Vagina (tissue), 2 donors: ENCODE results near the gene ZP4. TPM values are rescaled to one million over a fixed set of nuclear protein-coding genes. Genes with fewer than 3 reads are reported as not detected.

Experiments
- DNase-seq, 2 donors: peaks; one replicate each; pipeline ENCODE4 v3.0.0-alpha.2; 2017; ENCODE audit errors: extremely low spot score in 2 of 2
- H3K27ac ChIP-seq: fragments of 200-600 bp; sonication (generic); one replicate; pipeline ENCODE4 v1.5.1; 2019
- H3K27me3 ChIP-seq: fragments of 200-600 bp; sonication (generic); one replicate; pipeline ENCODE4 v1.5.1; 2019
- H3K36me3 ChIP-seq, 2 donors: fragments of 200-600 bp; sonication (generic); one replicate each; pipeline ENCODE4 v1.5.1; 2017 to 2019
- H3K4me1 ChIP-seq: fragments of 200-600 bp; sonication (generic); one replicate; pipeline ENCODE4 v1.5.1; 2019
- H3K4me3 ChIP-seq, 2 donors: fragments of 200-600 bp; sonication (generic); 1 replicate in 1 of 2; 2 replicates in 1 of 2; pipeline ENCODE4 v1.5.1; 2016 to 2019
- H3K9me3 ChIP-seq: fragments of 200-600 bp; sonication (generic); one replicate; pipeline ENCODE4 v1.5.1; 2019
- POLR2A ChIP-seq, 2 donors: fragments of 450-650 bp; IDR thresholded peaks; one replicate each; pipeline ENCODE4 v1.6.1; 2017; ENCODE audit warnings: antibody characterized with exemption in 2 of 2, mild to moderate bottlenecking in 2 of 2, moderate library complexity in 2 of 2
- POLR2AphosphoS5 ChIP-seq, 2 donors: sonication (generic); formaldehyde crosslinking; IDR thresholded peaks; one replicate each; pipeline ENCODE4 v1.9.0; 2017; ENCODE audit warnings: antibody characterized with exemption in 2 of 2, mild to moderate bottlenecking in 2 of 2, low read depth in 1 of 2; ENCODE audit not compliant: insufficient read depth in 1 of 2
- intact Hi-C: fragments of 100-400 bp; cut with DNase I; formaldehyde crosslinking; loops from one replicate; pipeline ENCODE4 v1.15.1; 2023
- total RNA-seq: library from RNA; depleted of rRNA; stranded (reverse); fragments of >200 nt; gene quantifications from one replicate; pipeline ENCODE4 v1.2.3, GENCODE V29; 2016
- TF ChIP-seq, protein P1 (sequence below), 3 experiments: fragments of 450-650 bp in 2 of 3; fragments of 200-600 bp in 1 of 3; sonication (generic) in 1 of 3; IDR thresholded peaks; one replicate each; pipeline ENCODE4 v1.5.1; 2017 to 2019; ENCODE audit warnings: antibody characterized with exemption in 3 of 3, mild to moderate bottlenecking in 2 of 3, moderate library complexity in 2 of 3

Gene ZP4
- total RNA-seq, 1 donor from 2014 or later = not detected

DNA sequence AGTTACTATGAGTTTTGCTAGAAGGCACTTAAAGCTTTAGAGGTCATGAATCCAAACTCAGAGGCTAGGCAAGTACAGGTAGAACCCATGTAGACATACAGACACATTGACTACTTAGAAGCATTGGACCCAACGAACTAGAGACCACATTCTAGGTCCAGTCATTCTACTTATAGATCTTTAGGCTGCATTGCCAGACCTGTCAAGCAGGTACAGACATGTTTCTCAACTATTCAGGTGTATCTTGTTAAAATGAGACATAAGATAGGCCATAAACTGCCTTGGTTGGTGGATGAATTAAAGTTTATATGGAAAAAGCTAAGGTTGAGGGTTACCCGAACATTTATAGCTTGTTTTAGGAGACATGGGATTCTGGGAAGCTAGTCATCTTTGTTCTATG lies 6.5 kb downstream of the ZP4 start:
- no peaks in the 10 kb centered on the region for H3K9me3 ChIP-seq
- no peak overlapping the region for H3K27ac ChIP-seq
- no peaks in the 10 kb centered on the region for H3K36me3 ChIP-seq
- no peak for TF ChIP-seq POLR2AphosphoS5 (IDR thresholded peaks at IDR 0.05; ENCODE audit: insufficient read depth in 1 of 2, low read depth in 1 of 2)
- TF ChIP-seq POLR2A (IDR thresholded peaks at IDR 0.05) = no peak
- TF ChIP-seq, protein P1, sequence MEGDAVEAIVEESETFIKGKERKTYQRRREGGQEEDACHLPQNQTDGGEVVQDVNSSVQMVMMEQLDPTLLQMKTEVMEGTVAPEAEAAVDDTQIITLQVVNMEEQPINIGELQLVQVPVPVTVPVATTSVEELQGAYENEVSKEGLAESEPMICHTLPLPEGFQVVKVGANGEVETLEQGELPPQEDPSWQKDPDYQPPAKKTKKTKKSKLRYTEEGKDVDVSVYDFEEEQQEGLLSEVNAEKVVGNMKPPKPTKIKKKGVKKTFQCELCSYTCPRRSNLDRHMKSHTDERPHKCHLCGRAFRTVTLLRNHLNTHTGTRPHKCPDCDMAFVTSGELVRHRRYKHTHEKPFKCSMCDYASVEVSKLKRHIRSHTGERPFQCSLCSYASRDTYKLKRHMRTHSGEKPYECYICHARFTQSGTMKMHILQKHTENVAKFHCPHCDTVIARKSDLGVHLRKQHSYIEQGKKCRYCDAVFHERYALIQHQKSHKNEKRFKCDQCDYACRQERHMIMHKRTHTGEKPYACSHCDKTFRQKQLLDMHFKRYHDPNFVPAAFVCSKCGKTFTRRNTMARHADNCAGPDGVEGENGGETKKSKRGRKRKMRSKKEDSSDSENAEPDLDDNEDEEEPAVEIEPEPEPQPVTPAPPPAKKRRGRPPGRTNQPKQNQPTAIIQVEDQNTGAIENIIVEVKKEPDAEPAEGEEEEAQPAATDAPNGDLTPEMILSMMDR (IDR thresholded peaks at IDR 0.05) = no peak
- no peaks in the 10 kb centered on the region for H3K4me1 ChIP-seq
- no peak overlapping the region for H3K4me3 ChIP-seq
- intact Hi-C loops = no loop called here
- H3K27me3 ChIP-seq = no peaks in the 10 kb centered on the region
- no peak for DNase-seq

DNA sequence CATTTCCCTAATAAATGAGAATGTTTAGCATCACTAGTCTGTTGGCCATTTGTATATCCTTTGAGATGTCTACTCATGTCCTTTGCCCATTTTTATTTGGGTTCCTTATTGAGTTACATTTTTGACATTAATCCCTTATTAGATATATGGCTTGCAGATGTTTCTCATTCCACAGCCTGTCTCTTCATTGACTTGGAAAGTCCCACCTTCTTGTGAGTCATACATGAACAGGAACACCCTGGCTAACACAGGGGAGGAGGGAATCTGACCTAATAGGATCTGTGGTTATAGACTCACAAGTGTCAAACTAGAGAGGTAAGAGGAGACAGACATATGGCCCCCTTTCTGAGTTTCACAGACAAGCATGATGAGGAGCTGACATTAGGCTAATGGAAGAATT lies 11.5 kb downstream of the ZP4 start:
- Histone ChIP-seq H3K4me1 (no peaks in the 10 kb centered on the region), H3K9me3 (no peaks in the 10 kb centered on the region), H3K36me3 (no peaks in the 10 kb centered on the region), H3K4me3 (no peak overlapping the region), H3K27me3 (no peaks in the 10 kb centered on the region), H3K27ac (no peak overlapping the region)
- DNase-seq = no peak
- TF ChIP-seq, protein P1 (IDR thresholded peaks at IDR 0.05) = no peak
- TF ChIP-seq POLR2AphosphoS5 (IDR thresholded peaks at IDR 0.05; ENCODE audit: insufficient read depth in 1 of 2, low read depth in 1 of 2) = no peak
- TF ChIP-seq POLR2A (IDR thresholded peaks at IDR 0.05) = no peak
- intact Hi-C loops = no loop called here

DNA sequence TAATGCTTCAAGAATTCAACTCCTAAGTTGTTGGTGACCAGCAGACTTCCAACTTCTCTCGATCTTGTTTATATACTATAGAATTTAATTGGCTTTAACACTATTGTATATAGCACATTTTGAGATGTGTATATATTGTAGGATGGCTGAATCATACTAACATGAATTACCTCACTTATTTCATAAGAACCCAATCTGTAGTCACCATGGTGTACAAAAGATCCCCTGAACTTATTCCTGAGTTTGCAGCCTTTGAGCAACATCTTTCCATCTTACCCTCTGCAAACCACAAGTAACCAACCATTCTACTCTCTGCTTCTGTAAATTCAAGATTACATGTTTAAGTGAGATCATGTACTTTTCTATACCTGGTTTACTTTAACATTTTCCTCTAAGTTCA lies 12.3 kb downstream of the ZP4 start:
- no peak for TF ChIP-seq POLR2A (IDR thresholded peaks at IDR 0.05)
- TF ChIP-seq, protein P1 (IDR thresholded peaks at IDR 0.05) = no peak
- TF ChIP-seq POLR2AphosphoS5 (IDR thresholded peaks at IDR 0.05; ENCODE audit: insufficient read depth in 1 of 2, low read depth in 1 of 2) = no peak
- Histone ChIP-seq H3K27ac (no peak overlapping the region), H3K4me3 (no peak overlapping the region), H3K4me1 (no peaks in the 10 kb centered on the region), H3K27me3 (no peaks in the 10 kb centered on the region), H3K9me3 (no peaks in the 10 kb centered on the region), H3K36me3 (no peaks in the 10 kb centered on the region)
- intact Hi-C loops = no loop called here
- DNase-seq = no peak

DNA sequence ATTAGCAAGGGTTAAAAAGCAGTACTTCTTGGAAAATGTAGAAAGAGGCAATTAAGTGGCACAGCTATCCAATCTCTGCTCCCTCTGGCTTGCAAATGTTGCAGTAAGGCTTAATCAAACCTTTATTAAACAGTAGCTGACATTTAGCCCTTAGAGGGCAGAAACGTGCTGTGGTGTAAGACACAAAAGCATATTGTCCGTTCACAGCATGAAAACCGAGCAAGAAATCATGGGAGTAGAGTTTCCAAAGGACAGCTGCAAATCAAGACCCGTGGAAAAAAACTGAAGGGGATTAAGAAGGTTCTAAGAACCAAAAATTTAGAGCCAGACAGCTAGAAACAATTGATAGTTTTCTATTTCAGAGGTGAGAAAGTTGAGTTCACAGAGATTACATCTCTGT lies 13.1 kb downstream of the ZP4 start:
- no peaks in the 10 kb centered on the region for H3K9me3 ChIP-seq
- no peak for DNase-seq
- intact Hi-C loops = no loop called here
- no peaks in the 10 kb centered on the region for H3K4me1 ChIP-seq
- no peak overlapping the region for H3K27ac ChIP-seq
- no peak overlapping the region for H3K4me3 ChIP-seq
- no peak for TF ChIP-seq POLR2AphosphoS5 (IDR thresholded peaks at IDR 0.05; ENCODE audit: insufficient read depth in 1 of 2, low read depth in 1 of 2)
- TF ChIP-seq, protein P1 (IDR thresholded peaks at IDR 0.05) = no peak
- TF ChIP-seq POLR2A (IDR thresholded peaks at IDR 0.05) = no peak
- H3K36me3 ChIP-seq = no peaks in the 10 kb centered on the region
- no peaks in the 10 kb centered on the region for H3K27me3 ChIP-seq

DNA sequence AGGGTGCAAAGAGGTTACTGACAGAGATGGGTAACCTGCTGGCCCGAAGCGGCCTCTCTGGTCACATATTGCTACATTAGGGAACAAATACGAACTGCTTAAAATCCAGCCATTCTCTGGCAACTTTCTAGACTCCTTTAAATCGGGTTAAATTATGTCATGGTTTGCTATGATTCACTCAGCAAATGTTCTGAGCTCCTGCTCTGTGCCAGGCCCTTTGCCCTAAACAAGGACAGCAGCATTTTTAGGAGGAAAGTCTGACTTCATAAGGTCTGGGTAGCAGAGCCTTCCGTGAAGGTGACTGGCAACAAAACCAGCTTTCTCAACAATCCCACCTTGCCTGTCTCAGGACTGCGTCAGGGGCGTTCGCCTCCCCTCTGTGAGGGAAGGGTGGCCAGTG lies 15.4 kb downstream of the ZP4 start:
- no peak overlapping the region for H3K4me3 ChIP-seq
- TF ChIP-seq POLR2A (IDR thresholded peaks at IDR 0.05) (no peak), POLR2AphosphoS5 (IDR thresholded peaks at IDR 0.05; ENCODE audit: insufficient read depth in 1 of 2, low read depth in 1 of 2) (no peak)
- TF ChIP-seq, protein P1 (IDR thresholded peaks at IDR 0.05) = no peak
- H3K27me3 ChIP-seq = no peaks in the 10 kb centered on the region
- no peak for DNase-seq
- H3K9me3 ChIP-seq = no peaks in the 10 kb centered on the region
- no peak overlapping the region for H3K27ac ChIP-seq
- intact Hi-C loops = no loop called here
- no peaks in the 10 kb centered on the region for H3K36me3 ChIP-seq
- no peaks in the 10 kb centered on the region for H3K4me1 ChIP-seq
